Osteocyte (in vitro differentiated cells): ENCODE data around the gene MAP3K20. TPM values are rescaled to one million over a fixed set of nuclear protein-coding genes. Genes with fewer than 3 reads are reported as not detected.

Source experiments
- DNase-seq: peaks from one replicate; pipeline ENCODE4 v3.0.0; 2021; ENCODE audit warnings: mixed read lengths; ENCODE audit not compliant: unreplicated experiment; ENCODE audit errors: extremely low spot score
- H3K27ac Mint-ChIP-seq: one replicate; pipeline ENCODE4 v1.8.0; 2021; ENCODE audit warnings: mild to moderate bottlenecking, mixed read lengths; ENCODE audit not compliant: unreplicated experiment
- H3K27me3 Mint-ChIP-seq: one replicate; pipeline ENCODE4 v1.8.0; 2021; ENCODE audit warnings: mixed read lengths; ENCODE audit not compliant: unreplicated experiment
- H3K36me3 Mint-ChIP-seq: one replicate; pipeline ENCODE4 v1.8.0; 2021; ENCODE audit warnings: mixed read lengths; ENCODE audit not compliant: unreplicated experiment
- H3K4me1 Mint-ChIP-seq: one replicate; pipeline ENCODE4 v1.8.0; 2021; ENCODE audit warnings: mixed read lengths; ENCODE audit not compliant: unreplicated experiment
- H3K4me3 Mint-ChIP-seq: one replicate; pipeline ENCODE4 v1.8.0; 2021; ENCODE audit warnings: mild to moderate bottlenecking, moderate library complexity, mixed read lengths; ENCODE audit not compliant: unreplicated experiment
- H3K9me3 Mint-ChIP-seq: one replicate; pipeline ENCODE4 v1.8.0; 2021; ENCODE audit warnings: mixed read lengths; ENCODE audit not compliant: unreplicated experiment
- total RNA-seq: library from RNA; stranded (reverse); gene quantifications from 2 replicates; pipeline ENCODE4 v1.2.1, GENCODE V29; 2021
- TF ChIP-seq, protein P1 (sequence below): fragments of 200-600 bp; sonication (generic); IDR thresholded peaks from 2 replicates; pipeline ENCODE4 v1.5.0; 2021; ENCODE audit warnings: antibody characterized with exemption, mild to moderate bottlenecking, moderate library complexity

Gene MAP3K20
- total RNA-seq, 1 donor from 2014 or later, result 57.4 TPM

DNA sequence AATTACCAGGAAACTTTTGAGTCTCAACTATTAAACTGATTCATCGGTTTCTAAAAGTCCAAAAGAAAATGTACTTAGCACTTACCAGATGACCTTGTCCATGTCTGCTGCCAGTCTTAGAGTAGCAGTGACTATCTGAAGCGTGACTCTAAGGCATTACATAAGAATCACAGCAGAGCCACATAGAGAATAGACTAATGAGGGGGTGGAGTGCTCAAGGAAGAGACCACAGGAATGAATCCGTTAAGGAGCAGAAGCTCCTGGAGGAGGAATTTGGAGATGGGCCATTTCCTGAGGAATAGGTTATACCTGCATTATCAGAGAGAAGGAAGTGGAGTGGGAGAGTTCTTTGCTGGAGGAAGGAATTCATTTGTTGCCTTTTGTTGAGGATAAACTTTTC is 116.0 kb downstream of the MAP3K20 start:
- Mint-ChIP-seq H3K27me3 (no peaks in the 10 kb centered on the region), H3K4me1 (peaks cover 36% of the 10 kb centered on the region), H3K36me3 (peaks cover 21% of the 10 kb centered on the region), H3K9me3 (no peaks in the 10 kb centered on the region), H3K4me3 (no peak overlapping the region), H3K27ac (no peak overlapping the region)
- DNase-seq, result no peak
- TF ChIP-seq, protein P1, sequence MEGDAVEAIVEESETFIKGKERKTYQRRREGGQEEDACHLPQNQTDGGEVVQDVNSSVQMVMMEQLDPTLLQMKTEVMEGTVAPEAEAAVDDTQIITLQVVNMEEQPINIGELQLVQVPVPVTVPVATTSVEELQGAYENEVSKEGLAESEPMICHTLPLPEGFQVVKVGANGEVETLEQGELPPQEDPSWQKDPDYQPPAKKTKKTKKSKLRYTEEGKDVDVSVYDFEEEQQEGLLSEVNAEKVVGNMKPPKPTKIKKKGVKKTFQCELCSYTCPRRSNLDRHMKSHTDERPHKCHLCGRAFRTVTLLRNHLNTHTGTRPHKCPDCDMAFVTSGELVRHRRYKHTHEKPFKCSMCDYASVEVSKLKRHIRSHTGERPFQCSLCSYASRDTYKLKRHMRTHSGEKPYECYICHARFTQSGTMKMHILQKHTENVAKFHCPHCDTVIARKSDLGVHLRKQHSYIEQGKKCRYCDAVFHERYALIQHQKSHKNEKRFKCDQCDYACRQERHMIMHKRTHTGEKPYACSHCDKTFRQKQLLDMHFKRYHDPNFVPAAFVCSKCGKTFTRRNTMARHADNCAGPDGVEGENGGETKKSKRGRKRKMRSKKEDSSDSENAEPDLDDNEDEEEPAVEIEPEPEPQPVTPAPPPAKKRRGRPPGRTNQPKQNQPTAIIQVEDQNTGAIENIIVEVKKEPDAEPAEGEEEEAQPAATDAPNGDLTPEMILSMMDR, result no peak

DNA sequence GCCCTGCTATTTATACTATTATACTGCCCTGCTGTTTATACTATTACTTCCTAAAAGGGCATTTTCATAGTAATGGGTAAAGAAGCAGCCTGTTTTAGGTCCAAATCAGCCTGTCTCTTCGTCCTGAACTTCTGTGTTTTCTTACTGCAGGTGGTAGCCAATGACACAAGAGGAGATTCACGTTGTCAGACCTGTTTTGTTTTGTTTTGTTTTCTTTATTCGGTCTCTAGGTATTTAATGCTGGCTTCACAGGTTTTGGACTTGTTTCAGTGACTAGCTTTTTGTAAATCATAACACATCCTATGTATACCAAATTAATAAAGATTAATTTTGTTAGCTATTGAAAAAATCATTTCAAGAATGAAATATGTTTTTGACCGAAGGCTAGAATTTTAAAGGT is 116.4 kb downstream of the MAP3K20 start:
- no peak overlapping the region for H3K27ac Mint-ChIP-seq
- H3K27me3 Mint-ChIP-seq, result no peaks in the 10 kb centered on the region
- H3K36me3 Mint-ChIP-seq, result peaks cover 21% of the 10 kb centered on the region
- no peak overlapping the region for H3K4me3 Mint-ChIP-seq
- H3K9me3 Mint-ChIP-seq, result no peaks in the 10 kb centered on the region
- H3K4me1 Mint-ChIP-seq, result peaks cover 36% of the 10 kb centered on the region
- TF ChIP-seq, protein P1, result no peak
- DNase-seq, result no peak

DNA sequence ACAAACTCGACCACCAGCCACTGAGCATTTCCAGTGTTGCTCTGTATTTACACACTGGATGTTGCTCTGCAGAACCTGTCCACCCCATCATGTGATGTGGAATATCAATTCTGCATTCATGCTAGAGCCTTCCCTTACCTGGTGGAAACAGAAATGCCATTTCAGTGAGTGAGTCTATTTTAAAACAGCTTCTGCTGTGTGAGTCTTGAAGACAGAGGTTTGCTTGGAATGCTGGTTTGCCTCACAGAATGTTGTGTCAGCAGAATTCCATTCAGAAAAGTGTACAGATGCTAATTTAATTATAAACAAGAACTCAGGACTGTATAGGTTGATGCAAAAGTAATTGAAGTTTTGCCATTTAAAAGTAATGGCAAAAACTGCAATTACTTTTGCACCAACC is 118.3 kb downstream of the MAP3K20 start:
- Mint-ChIP-seq H3K36me3 (peaks cover 32% of the 10 kb centered on the region), H3K4me1 (peaks cover 21% of the 10 kb centered on the region), H3K9me3 (no peaks in the 10 kb centered on the region), H3K27ac (no peak overlapping the region), H3K4me3 (no peak overlapping the region), H3K27me3 (no peaks in the 10 kb centered on the region)
- TF ChIP-seq, protein P1, result no peak
- no peak for DNase-seq

DNA sequence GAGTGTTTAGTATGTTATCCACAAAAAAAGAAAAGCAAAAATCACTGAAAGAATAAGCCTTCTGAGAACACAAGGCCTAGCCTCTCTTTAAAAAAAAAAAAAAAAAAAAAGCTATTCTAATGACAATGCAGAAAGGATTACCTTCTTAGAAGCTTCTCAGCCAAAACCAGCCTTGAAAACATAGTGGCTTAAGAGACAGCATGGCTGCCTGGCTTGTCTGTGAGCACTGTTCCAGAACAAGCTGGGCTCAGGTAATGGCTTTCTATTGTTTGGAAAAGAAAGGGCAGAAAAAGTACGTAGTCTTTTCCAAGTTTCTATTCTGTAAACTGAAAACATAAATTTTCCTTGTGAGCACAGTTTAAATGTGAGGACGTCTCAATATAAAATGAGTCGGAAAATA is 119.5 kb downstream of the MAP3K20 start:
- Mint-ChIP-seq H3K27ac (no peak overlapping the region), H3K36me3 (peaks cover 29% of the 10 kb centered on the region), H3K9me3 (no peaks in the 10 kb centered on the region), H3K27me3 (no peaks in the 10 kb centered on the region), H3K4me3 (no peak overlapping the region), H3K4me1 (peaks cover 21% of the 10 kb centered on the region)
- TF ChIP-seq, protein P1, result no peak
- no peak for DNase-seq

DNA sequence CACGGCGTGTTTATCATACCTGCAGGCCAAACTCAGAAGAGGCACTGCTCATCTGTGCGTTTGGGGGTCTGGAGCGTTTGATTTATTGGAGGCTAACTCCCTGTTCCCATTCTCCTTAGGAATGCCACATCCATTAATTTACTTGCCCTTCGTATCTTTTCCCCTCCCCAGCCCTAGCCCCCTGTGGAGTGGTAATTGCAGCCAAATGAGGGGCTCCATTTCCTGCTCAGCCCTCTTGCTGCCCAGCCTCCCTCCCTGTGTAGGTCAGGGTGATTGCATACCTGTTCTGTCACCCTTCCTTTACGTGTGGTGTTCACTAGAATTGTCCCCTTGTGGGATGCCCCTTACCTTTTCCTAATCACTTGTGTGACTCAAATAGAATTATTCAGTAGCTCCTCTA is 120.4 kb downstream of the MAP3K20 start:
- Mint-ChIP-seq H3K36me3 (peaks cover 23% of the 10 kb centered on the region), H3K27ac (no peak overlapping the region), H3K4me1 (peaks cover 21% of the 10 kb centered on the region), H3K4me3 (no peak overlapping the region), H3K9me3 (no peaks in the 10 kb centered on the region), H3K27me3 (no peaks in the 10 kb centered on the region)
- TF ChIP-seq, protein P1, result no peak
- no peak for DNase-seq
